NCI-H524 treated with DMSO at 0.1 percent for 48 hours (cell line): ENCODE measurements around the gene MPST.

Experiments used
- DNase-seq: peaks from one replicate; lab custom pipeline; 2025; lab: John Stamatoyannopoulos, UW

MPST gene

DNA sequence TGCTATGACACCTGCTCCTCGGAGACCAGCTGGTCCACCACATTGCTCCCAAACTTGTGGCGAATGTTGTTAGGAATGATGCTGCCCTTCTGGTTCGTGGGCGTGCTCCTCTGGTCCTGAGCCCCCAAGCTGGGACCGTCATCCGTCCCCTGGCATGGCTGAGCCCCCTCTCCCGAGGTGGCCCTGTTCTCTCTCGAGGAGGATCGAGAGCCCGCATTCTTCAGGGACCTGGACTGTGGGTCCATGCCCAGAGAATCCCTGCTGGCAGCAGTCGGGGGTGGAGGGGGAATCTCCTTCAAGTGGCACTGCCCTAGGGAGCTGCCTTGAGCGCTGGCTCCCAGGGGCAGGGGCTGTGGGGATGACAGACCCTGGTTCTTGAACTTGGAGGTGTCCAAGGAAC is 17.7 kb upstream of the MPST start:
- DNase-seq, result no peak

DNA sequence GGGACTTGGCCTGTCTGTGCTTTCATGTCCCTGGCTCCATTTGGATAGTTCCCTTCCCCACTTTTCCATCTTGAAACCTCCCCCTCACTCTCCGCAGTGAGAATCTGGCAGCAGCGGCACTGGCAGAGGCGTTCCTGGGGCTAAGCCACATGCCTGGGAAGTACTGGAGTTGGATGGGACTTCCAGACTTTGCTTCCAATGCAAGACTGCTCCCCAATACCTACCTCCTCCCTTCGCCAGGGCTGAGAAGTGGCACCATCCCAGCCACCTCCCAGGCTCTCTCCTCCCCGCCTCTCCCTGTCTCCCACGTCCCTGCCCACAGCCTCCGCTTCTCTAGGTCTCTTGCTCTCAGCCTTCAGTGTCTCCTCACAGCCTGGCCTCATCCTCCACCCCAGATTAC is 16.9 kb upstream of the MPST start:
- DNase-seq, result no peak

DNA sequence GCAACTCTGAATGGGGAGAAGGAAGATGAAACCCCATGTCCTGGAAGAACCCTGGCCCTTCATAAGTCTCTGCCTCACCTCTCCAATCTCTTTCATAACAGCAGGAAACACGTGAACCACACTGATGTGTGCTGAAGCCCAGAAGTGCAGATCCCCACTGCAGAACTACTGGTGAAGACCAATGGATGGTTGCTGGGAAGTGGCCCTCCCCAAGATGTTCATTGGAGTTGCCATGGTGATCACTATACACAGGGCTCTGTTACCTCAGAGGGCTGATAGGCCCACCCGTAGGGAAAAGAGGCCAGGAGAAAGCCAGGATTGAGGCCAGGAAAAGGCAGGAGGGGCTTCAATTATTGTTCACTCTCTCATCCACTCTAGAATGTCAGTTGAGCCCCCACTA is 11.9 kb upstream of the MPST start:
- no peak for DNase-seq

DNA sequence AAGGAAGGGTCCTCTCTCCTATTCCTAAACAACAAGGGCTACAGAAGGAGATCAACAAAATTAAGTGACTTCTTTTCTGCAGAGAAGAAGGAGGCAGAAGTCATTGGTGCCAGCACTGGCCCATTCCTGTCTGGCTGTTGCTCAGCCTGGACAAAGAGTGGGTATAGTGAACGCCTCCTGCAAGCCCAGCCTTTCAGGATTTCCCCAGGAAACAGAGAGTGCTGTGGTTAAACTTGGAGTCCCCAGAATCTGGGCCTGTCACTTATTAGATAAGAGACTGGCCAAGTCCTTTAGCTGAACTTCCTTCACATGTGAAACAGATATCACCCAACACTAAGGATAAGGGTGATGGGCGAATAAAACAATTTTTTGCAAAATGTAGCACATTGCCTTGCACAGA is 11.2 kb upstream of the MPST start:
- no peak for DNase-seq

DNA sequence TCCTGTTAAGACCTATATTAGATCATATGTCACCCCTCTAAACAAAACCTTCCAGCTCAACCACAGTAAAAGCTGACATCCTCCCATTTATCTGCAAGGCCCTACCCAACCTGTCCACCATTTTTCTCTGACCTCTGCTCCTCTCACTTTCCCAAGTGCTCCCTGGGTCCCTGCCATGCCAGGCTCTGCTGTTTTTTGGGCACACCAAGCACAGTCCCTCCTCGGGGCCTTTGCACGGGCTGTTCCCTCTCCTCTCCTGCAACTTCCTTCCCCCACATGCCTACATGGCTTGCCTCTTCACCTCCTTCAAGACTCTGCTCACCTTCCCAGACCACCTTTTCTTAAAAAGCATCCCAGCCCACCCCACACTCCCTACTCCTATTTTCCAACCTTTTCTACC is 10.1 kb upstream of the MPST start:
- no peak for DNase-seq

DNA sequence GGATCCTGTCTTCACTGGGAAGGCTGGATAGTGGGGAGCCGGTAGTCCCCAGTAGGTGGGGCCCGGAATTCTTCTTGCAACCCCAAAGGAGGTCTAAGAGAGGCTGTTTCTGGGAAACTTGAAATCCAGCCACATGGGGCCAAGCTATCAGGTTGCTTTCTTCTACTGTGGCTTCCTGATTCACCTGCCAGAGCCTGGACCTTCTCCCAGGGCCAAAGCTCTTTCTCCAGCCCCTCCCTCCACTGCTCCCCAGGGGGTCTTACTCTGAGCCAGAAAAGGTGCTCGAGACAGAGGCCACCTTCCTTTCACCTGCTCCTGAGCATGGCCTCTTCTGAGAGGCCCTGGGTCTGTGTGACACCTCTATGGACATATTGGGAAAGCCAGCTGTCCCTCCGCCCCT is 9.4 kb upstream of the MPST start:
- DNase-seq, result no peak

DNA sequence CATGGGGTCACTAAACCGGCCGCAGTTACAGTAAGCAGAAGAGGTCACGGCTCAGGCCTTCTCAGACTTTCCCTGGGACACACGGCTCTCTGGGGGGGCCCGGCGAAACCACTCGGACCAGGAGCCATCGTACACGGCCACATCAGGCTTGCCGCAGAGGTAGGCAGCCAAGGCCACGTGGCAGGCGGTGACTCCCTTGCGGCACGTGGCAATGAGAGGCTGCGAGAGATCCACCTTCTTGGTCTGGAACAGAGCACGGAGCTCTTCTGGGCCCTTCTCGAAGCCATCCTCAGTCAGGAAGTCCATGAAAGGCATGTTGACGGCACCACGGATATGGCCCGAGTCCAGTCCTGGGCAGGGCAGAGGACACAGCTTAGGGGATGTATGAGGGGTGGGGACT is 8.6 kb upstream of the MPST start:
- DNase-seq, result no peak

DNA sequence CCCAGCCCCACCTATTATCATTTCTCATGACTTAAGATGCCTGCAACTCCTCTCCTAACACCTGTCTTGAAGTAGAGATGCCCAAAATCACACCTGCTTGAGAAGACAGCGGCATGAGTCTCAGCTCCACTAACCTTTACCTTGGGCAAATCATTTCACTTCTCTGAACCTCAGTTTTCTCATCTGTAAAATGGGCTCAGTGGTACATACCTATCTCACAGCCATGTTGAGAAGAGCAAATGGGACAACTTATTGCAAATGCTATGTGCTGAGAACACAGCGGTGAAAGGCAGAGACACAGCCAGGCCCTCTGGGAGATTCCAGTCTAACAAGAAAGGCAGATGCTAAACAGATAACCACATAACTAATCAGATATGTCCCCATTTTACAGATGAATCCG is 8.1 kb upstream of the MPST start:
- DNase-seq, result no peak

DNA sequence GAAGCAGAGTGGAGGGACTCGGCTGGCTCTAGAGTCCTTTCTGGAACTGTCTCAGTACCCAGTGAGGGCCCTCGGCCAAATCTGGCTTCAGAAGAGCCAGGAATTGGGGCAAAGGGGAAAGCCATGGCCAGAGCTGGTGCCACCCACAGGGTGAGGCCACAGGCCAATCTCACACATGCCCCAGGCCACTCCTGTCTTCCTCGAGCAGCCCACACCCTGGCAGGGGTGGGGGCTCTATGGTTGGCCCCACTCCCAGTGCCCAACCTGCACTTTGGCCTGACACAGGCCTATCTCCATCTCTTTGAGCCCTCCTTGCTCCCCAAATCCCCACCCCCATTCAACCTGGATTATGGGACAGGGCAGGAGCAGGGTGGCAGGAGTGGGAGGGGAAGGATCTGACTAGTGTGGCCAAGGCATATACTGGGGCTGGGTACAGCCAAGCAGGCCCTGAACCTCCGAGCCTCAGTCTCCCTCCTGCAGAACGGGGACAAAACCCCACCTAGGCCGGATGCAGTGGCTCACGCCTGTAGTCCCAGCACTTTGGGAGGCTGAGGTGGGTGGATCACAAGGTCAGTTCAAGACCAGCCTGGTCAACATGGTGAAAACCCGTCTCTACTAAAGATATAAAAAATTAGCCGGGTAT is 7.2 kb upstream of the MPST start:
- no peak for DNase-seq

DNA sequence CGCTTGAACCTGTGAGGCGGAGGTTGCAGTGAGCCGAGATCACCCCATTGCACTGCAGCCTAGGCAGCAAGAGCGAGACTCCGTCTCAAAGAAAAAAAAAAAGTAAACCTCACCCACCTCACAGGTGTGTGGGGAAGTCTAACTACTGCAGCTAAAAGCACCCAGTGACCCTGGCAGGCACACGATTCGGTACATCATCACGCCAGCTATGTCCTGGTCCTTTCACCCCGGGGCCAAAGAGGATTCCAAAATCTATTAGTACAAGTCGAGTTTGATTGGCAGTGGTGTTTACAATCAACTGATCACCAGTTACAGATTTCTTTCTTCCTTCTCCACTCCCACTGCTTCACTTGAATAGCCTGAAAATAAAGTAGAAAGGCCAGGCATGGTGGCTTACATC is 6.6 kb upstream of the MPST start:
- no peak for DNase-seq

DNA sequence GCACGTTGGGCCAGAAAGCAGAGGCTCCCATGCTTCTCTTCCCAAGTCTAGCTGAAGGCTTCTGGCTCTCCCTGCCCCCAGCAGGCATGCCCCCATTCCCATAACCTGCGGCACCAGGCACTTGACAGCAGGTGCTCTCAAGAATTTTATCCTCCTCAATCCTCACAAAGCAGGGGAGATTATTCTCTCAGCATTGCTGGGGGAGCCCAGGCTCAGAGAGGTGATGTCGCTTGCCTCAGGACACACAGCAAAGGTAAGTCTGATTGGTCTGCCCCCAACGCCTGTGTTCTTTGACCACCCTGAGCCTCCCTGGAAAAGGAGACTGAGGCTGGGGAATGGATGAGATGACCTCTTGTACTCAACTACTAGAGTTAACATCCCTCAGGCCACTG is 5.1 kb upstream of the MPST start:
- no peak for DNase-seq

DNA sequence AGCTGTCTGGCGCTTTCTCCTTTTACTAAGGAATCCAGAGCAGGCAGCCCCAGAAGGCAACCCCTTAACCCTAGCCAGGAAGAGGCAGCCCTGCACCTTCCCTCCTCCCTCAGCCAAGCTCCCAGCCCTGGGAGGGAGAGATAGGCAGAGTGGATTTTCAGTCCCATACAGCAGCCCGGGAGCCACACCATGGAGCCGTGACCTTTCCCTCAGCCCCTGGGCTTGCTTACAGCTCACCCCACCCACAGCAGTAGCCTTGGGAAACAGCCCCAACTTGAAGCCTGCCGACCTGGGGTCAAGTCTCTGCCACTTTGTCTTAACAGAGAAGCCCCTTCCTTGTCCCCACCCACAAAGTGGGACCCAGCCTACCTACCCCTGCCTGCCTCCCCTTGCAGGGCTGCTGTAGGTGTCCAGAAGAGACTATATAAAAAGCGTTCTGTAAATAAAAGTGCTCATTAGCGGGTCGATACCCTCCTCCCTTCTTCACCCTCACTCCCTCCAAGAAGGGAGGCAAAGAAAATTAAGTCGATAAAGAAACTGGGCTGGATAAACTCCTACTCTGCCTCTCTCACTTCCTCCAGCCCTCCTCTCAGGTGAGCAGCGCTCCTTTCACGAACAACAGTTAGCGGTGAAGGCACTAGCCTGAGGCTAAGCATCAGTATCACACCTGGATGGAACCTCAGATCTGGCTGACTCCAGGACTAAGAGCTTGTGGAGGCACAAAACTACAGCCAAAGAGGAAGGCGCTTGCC is 4.5 kb upstream of the MPST start:
- DNase-seq, result no peak

DNA sequence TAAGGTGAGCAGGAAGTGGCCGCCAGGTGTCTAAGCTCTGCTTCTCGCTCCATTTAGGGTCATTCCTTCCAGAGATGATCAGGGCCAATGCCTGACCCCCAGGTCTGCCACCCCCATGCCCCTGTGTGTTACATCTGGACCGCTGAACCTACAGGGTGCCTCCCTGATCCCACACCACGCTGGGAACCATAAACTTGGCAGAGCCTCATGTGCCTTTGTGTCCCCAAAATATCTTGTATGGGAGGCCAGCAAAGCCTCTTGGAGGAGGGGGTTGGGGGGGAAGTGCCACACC is 4.0 kb upstream of the MPST start:
- DNase-seq, result no peak

DNA sequence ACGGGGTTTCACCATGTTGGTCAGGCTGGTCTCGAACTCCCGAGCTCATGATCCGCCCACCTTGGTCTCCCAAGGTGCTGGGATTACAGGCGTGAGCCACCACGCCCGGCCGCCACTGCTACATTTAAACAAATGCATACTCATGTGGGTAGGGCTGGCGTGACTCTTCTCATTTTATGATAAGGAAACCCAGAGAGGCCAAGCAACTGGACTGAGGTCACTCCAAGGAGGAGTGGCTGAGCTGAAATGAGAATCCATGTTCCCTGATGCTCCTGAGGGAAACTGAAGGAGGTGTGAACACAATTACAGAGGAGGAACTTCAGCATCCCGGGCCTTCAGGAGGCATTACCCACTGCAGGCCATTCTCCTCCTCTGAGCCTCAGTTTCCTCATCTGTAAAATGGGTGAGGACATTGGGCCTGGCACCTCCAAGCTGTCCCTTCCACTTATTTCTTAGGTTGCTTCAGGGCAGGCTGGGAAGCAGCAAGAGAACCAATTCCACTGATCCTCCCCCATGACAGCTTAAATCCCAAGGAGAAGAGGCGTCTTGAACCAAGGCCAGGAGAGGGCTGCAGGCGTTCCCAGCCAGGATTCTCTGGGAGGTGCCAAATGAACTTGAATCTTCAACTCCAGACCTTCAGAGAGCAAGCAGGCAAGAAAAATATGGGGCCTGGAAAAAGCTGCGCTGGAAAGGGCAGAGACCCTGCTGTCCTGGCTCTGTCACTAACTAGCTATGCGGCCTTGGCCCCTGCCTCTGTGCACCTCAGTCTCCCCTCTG is 3.2 kb upstream of the MPST start:
- DNase-seq, result no peak

DNA sequence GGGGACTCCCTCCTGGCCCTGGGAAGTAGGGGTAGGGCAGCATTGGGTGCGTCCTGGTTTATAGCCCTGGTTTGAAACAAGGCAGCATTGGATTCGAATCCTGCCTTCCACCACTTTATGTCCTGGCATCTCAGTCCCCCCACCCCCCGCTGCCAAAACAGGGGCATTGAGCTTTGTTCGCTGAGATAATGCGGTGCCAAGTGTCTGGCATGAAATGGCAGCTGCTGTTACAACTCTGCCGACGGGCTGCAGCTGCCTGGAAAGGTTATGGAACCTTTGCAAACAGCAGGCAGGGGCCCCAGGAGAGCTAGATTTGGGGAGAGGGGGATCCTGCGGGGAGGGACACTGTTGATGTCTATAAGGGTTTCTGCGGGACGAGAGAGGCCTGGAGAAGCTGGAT is 2.2 kb upstream of the MPST start:
- no peak for DNase-seq

DNA sequence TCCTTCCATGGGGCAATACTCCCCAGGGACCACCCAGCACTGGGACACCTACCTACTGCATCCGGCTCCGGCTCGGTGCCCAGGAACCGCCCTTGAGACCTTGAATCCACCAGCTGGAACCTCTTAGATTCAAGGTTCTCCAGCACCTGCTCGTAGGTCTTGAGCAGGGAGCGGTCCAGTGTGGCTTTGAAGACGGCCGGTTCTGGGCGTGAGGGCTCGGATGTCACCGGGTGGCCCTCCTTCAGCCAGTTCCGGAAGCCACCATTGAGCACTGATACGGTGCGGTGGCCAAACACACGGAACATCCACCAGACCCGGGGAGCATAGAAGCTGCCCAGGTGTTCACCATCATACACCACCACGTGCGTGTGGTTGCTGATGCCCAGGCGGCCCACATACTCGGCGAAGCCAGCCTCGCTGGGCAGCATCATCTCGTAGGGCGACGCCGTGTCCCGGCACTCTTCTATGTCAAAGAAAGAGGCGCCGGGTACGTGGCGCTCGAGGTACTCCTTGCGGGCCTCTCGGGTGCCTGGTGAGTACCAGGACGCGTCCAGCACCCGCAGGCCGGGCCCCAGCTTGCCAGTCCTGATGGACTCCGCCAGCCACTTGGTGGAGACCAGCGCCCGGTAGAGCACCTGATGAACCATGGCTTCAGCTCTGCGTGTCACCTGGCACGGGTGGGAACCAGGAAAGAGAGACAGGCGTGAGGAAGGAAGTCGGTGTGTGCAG is 1.3 kb upstream of the MPST start:
- no peak for DNase-seq

DNA sequence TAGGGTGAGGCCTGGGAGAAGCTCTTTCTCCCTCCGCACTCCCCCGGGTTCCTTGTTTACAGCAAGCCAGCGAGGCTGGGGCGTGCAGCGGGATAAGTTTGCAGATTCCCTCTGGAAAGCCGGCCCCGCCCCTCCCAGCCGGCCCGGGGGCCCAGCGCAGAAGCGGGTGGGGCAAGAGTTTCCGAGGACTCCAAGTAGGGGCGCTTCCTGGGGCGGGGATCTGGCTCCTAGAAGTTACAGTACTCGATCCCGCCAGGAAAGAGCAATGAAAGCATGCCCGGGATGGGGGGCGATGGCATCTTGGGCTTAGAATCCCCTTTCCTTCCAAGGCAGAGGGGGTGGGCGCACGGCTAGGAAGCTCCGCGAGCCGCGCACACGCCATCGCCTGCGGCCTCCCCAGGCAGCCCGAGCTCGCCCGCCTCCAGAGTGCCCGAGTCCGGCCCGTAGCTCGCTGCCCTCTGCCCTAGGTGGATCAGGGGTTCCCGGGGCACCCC is 680 bp upstream of the MPST start:
- no peak for DNase-seq

DNA sequence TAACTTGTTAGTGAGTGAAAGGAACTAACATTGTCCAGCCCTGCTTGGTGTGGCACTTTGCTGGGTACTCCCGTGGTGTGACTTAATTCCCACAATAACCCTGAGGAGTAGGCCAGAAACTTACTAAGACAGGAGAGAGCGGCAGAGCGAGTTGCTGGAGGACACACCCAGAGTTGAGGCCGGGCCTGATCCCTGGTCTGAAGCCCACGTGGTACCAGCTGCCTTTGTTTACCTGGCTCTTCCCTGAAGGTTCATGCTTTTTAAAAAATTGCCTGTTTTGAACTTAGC is 594 bp downstream of the MPST start:
- DNase-seq, result no peak

DNA sequence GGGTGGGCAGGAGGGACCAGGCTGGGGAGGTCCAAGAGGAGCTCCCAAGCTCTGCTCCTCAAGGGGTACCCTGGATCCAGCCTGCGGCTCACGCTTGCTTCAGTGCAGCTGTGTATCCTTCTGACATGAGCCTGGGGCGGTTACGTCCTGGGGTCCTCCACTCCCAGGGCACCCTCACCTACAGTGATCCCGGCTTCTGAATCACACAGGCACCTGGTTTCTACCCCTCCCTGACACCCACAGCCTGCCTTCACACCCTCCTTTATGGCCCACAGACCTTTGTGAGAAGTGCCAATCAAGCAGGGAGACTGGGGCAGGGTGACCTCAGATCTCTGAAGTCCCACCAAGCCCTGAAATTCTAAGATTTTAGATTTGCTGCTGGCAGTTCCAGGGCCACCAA is 1.5 kb downstream of the MPST start:
- no peak for DNase-seq

DNA sequence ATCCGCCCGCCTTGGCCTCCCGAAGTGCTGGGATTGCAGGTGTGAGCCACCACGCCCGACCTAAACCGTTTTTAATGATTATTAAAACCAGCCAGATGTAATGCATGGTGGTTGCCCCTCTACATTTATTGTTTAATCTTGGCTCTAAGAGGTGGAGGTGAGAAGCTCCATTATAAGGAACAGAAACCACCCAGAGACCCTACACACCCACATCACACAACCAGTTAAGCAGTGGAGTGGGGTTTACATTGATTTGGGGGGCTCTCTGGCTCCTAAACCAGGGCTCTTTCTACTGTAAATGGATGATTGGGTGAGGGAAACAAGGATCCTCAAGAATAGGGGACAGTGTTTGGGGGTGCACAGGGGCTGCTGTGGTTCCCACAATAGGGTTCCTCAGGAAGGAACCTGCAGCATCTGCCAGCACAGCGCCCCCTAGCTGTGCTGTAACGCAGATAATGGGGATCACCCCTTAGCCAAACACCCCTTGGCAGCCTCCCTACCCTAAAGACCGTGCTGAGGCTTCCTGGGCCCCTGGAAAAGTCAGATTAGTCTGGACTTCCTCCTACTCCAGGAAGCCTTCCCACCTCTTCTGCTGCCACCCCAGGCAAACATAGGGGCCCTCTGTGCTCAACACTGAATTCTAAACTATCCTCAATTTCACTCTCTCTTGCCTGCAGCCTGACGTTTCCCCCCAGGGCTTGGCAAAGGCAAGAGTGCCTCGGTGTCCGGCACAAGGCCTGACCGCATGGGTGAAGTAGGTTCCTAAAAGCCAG is 2.4 kb downstream of the MPST start:
- DNase-seq, result no peak

DNA sequence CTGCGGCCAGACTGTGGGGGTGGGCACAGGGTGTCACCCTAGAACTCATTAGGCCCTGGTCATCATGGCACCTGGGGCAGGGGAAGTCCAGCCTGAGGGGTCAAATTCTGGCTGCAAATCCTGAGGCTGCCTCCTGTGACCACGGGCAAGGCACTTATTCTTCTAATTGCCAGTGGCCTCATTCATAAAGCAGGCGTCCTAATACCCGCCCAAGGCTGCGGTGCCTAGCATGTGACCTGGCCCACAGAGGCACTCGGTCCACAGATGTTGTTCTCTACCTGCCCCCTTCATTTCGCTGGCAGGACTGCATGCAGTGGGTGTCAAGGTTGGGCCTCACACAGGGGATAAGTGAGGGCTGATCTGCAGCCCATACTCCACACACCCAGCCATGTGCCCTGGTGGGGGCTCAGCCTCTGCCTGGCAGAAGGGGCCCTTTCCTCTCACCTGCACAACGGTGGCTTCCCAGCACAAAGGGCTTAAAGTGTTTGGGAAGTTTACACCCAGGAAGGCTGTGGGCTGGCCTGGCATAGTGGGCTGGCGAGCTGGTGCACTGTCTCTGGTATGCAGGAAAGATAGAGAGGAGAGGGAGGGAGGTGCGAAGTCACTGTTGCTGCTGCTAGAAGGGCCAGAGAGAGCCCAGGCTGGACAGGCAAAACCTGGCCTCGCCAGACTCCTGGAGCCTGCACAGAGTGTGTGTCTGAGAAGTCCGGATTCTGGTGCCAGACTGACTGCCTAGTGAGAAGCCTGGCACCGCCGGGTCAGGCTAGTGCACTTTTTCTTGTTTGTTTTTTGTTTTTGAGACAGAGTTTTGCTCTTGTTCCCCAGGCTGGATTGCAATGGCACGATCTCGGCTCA is 3.2 kb downstream of the MPST start:
- no peak for DNase-seq
